ENCODE data around the gene SCYGR6. TPM values are rescaled to one million over a fixed set of nuclear protein-coding genes. Genes with fewer than 3 reads are reported as not detected.
"Not testable (repeated sequence)": the region's sequence is repeated elsewhere in the genome, so short reads cannot be mapped to it uniquely, and the experiment has no call there.

SCYGR6 gene
- total RNA-seq (2012; rRNA removed), result not detected in 2 replicates

GRCh38 chr2:227724394-227725039 is at the start of gene SCYGR6:
TSS of gene SCYGR6 (minus strand) at chr2:227724757. CDS start at chr2:227724757, 0 bp downstream.
- no peaks in the 10 kb centered on the region for H3K4me1 ChIP-seq (ENCODE audit: control insufficient read depth, insufficient read depth, low read length)
- no peaks in the 10 kb centered on the region for H3K36me3 ChIP-seq (ENCODE audit: insufficient read depth, low read length)
- no peak within 1 kb of the TSS for H3K4me2 ChIP-seq (ENCODE audit: low read length)
- no peak within 1 kb of the TSS for H3K4me3 ChIP-seq (ENCODE audit: low read length)
- peaks cover 21% of the 10 kb centered on the region for H3K27me3 ChIP-seq (ENCODE audit: control insufficient read depth, insufficient read depth, low read length)
- H3K9ac ChIP-seq (ENCODE audit: low read depth, low read length), result no peak within 1 kb of the TSS
- H3K9me3 ChIP-seq (replicated peaks; ENCODE audit: low read length), result no peaks in the 10 kb centered on the region

GRCh38 chr2:227774011-227774624 is 49.6 kb upstream of the SCYGR6 start:
- Histone ChIP-seq H3K9me3 (replicated peaks; ENCODE audit: low read length) (no peaks in the 10 kb centered on the region), H3K36me3 (ENCODE audit: insufficient read depth, low read length) (no peaks in the 10 kb centered on the region), H3K4me3 (ENCODE audit: low read length) (no peak overlapping the region), H3K4me2 (ENCODE audit: low read length) (no peak overlapping the region), H3K4me1 (ENCODE audit: control insufficient read depth, insufficient read depth, low read length) (peaks cover 3% of the 10 kb centered on the region), H3K9ac (ENCODE audit: low read depth, low read length) (no peak overlapping the region), H3K27me3 (ENCODE audit: control insufficient read depth, insufficient read depth, low read length) (no peaks in the 10 kb centered on the region)

GRCh38 chr2:227772932-227773331 is 48.4 kb upstream of the SCYGR6 start:
- Histone ChIP-seq H3K36me3 (ENCODE audit: insufficient read depth, low read length) (no peaks in the 10 kb centered on the region), H3K9me3 (replicated peaks; ENCODE audit: low read length) (no peaks in the 10 kb centered on the region), H3K4me1 (ENCODE audit: control insufficient read depth, insufficient read depth, low read length) (peaks cover 3% of the 10 kb centered on the region), H3K27me3 (ENCODE audit: control insufficient read depth, insufficient read depth, low read length) (no peaks in the 10 kb centered on the region), H3K9ac (ENCODE audit: low read depth, low read length) (no peak overlapping the region), H3K4me2 (ENCODE audit: low read length) (no peak overlapping the region), H3K4me3 (ENCODE audit: low read length) (no peak overlapping the region)

- H3K9me3 ChIP-seq (replicated peaks; ENCODE audit: low read length), result no peaks in the 10 kb centered on the region
- no peak overlapping the region for H3K4me3 ChIP-seq (ENCODE audit: low read length)
- H3K9ac ChIP-seq (ENCODE audit: low read depth, low read length), result no peak overlapping the region
- H3K27me3 ChIP-seq (ENCODE audit: control insufficient read depth, insufficient read depth, low read length), result no peaks in the 10 kb centered on the region
- H3K4me1 ChIP-seq (ENCODE audit: control insufficient read depth, insufficient read depth, low read length), result peaks cover 3% of the 10 kb centered on the region
- H3K36me3 ChIP-seq (ENCODE audit: insufficient read depth, low read length), result no peaks in the 10 kb centered on the region
- H3K4me2 ChIP-seq (ENCODE audit: low read length), result no peak overlapping the region
These were observed 47.7 kb upstream of the SCYGR6 start for GRCh38 chr2:227772197-227772661.

GRCh38 chr2:227767830-227768229 is 43.3 kb upstream of the SCYGR6 start:
- peaks cover 11% of the 10 kb centered on the region for H3K4me1 ChIP-seq (ENCODE audit: control insufficient read depth, insufficient read depth, low read length)
- H3K4me2 ChIP-seq (ENCODE audit: low read length), result no peak overlapping the region
- no peak overlapping the region for H3K4me3 ChIP-seq (ENCODE audit: low read length)
- H3K36me3 ChIP-seq (ENCODE audit: insufficient read depth, low read length), result no peaks in the 10 kb centered on the region
- no peaks in the 10 kb centered on the region for H3K27me3 ChIP-seq (ENCODE audit: control insufficient read depth, insufficient read depth, low read length)
- H3K9ac ChIP-seq (ENCODE audit: low read depth, low read length), result no peak overlapping the region
- no peaks in the 10 kb centered on the region for H3K9me3 ChIP-seq (replicated peaks; ENCODE audit: low read length)

- Histone ChIP-seq H3K9me3 (replicated peaks; ENCODE audit: low read length) (no peaks in the 10 kb centered on the region), H3K4me2 (ENCODE audit: low read length) (no peak overlapping the region), H3K36me3 (ENCODE audit: insufficient read depth, low read length) (no peaks in the 10 kb centered on the region), H3K4me1 (ENCODE audit: control insufficient read depth, insufficient read depth, low read length) (peaks cover 10% of the 10 kb centered on the region), H3K27me3 (ENCODE audit: control insufficient read depth, insufficient read depth, low read length) (no peaks in the 10 kb centered on the region), H3K4me3 (ENCODE audit: low read length) (no peak overlapping the region), H3K9ac (ENCODE audit: low read depth, low read length) (no peak overlapping the region)
These were observed 41.9 kb upstream of the SCYGR6 start for GRCh38 chr2:227766373-227766883.

- no peaks in the 10 kb centered on the region for H3K9me3 ChIP-seq (replicated peaks; ENCODE audit: low read length)
- H3K4me1 ChIP-seq (ENCODE audit: control insufficient read depth, insufficient read depth, low read length), result peaks cover 10% of the 10 kb centered on the region
- H3K27me3 ChIP-seq (ENCODE audit: control insufficient read depth, insufficient read depth, low read length), result no peaks in the 10 kb centered on the region
- no peaks in the 10 kb centered on the region for H3K36me3 ChIP-seq (ENCODE audit: insufficient read depth, low read length)
- no peak overlapping the region for H3K4me2 ChIP-seq (ENCODE audit: low read length)
- no peak overlapping the region for H3K4me3 ChIP-seq (ENCODE audit: low read length)
- H3K9ac ChIP-seq (ENCODE audit: low read depth, low read length), result no peak overlapping the region
These were observed 41.3 kb upstream of the SCYGR6 start for GRCh38 chr2:227765788-227766372.

GRCh38 chr2:227761740-227762476 is 37.4 kb upstream of the SCYGR6 start:
- H3K4me3 ChIP-seq (ENCODE audit: low read length), result no peak overlapping the region
- H3K4me1 ChIP-seq (ENCODE audit: control insufficient read depth, insufficient read depth, low read length), result peaks cover 10% of the 10 kb centered on the region
- no peaks in the 10 kb centered on the region for H3K27me3 ChIP-seq (ENCODE audit: control insufficient read depth, insufficient read depth, low read length)
- H3K9ac ChIP-seq (ENCODE audit: low read depth, low read length), result no peak overlapping the region
- no peak overlapping the region for H3K4me2 ChIP-seq (ENCODE audit: low read length)
- H3K9me3 ChIP-seq (replicated peaks; ENCODE audit: low read length), result no peaks in the 10 kb centered on the region
- no peaks in the 10 kb centered on the region for H3K36me3 ChIP-seq (ENCODE audit: insufficient read depth, low read length)

GRCh38 chr2:227759411-227760118 is 35.0 kb upstream of the SCYGR6 start:
- H3K9ac ChIP-seq (ENCODE audit: low read depth, low read length), result no peak overlapping the region
- H3K27me3 ChIP-seq (ENCODE audit: control insufficient read depth, insufficient read depth, low read length), result no peaks in the 10 kb centered on the region
- H3K4me1 ChIP-seq (ENCODE audit: control insufficient read depth, insufficient read depth, low read length), result no peaks in the 10 kb centered on the region
- H3K4me3 ChIP-seq (ENCODE audit: low read length), result no peak overlapping the region
- H3K36me3 ChIP-seq (ENCODE audit: insufficient read depth, low read length), result no peaks in the 10 kb centered on the region
- no peak overlapping the region for H3K4me2 ChIP-seq (ENCODE audit: low read length)
- H3K9me3 ChIP-seq (replicated peaks; ENCODE audit: low read length), result no peaks in the 10 kb centered on the region

- H3K36me3 ChIP-seq (ENCODE audit: insufficient read depth, low read length); H3K27me3 ChIP-seq (ENCODE audit: control insufficient read depth, insufficient read depth, low read length); H3K4me1 ChIP-seq (ENCODE audit: control insufficient read depth, insufficient read depth, low read length); H3K9me3 ChIP-seq (replicated peaks; ENCODE audit: low read length); H3K4me2 ChIP-seq (ENCODE audit: low read length); H3K9ac ChIP-seq (ENCODE audit: low read depth, low read length); H3K4me3 ChIP-seq (ENCODE audit: low read length): not testable (repeated sequence)
These were observed 31.7 kb upstream of the SCYGR6 start for GRCh38 chr2:227756261-227756660.

- no peaks in the 10 kb centered on the region for H3K27me3 ChIP-seq (ENCODE audit: control insufficient read depth, insufficient read depth, low read length)
- H3K9me3 ChIP-seq (replicated peaks; ENCODE audit: low read length), result no peaks in the 10 kb centered on the region
- H3K4me2 ChIP-seq (ENCODE audit: low read length), result no peak overlapping the region
- no peaks in the 10 kb centered on the region for H3K4me1 ChIP-seq (ENCODE audit: control insufficient read depth, insufficient read depth, low read length)
- no peak overlapping the region for H3K4me3 ChIP-seq (ENCODE audit: low read length)
- no peak overlapping the region for H3K9ac ChIP-seq (ENCODE audit: low read depth, low read length)
- no peaks in the 10 kb centered on the region for H3K36me3 ChIP-seq (ENCODE audit: insufficient read depth, low read length)
These were observed 23.5 kb upstream of the SCYGR6 start for GRCh38 chr2:227748079-227748478.
